ENCODE measurements around the gene ATP2A1. TPM values are rescaled to one million over a fixed set of nuclear protein-coding genes. Genes with fewer than 3 reads are reported as not detected.

The ATP2A1 gene
- total RNA-seq, 1 experiment from 2014 or later, result 10.7 TPM

- no peak overlapping the region for H3K27ac ChIP-seq
- H3K4me2 ChIP-seq, result no peak overlapping the region
- peaks cover 68% of the 10 kb centered on the region for H3K36me3 ChIP-seq (ENCODE audit: low read depth)
- intact Hi-C loops (cut with micrococcal nuclease; ENCODE audit: unreplicated experiment), result no loop called here
- no peaks in the 10 kb centered on the region for H3K9me2 ChIP-seq (ENCODE audit: insufficient read depth)
- no peaks in the 10 kb centered on the region for H3K9me3 ChIP-seq (ENCODE audit: insufficient read depth, low read depth)
- peaks cover 95% of the 10 kb centered on the region for H3F3A ChIP-seq (ENCODE audit: insufficient read depth, low read depth)
- BruUV-seq (replicated peaks), result no TSS peak
- H4K20me1 ChIP-seq (ENCODE audit: insufficient read depth), result peaks cover 79% of the 10 kb centered on the region
- peak in 1 of 2 experiments; percentile 31 for DNase-seq
- no peaks in the 10 kb centered on the region for H3K27me3 ChIP-seq (ENCODE audit: insufficient read depth, low read depth)
- TF ChIP-seq EZH2 (IDR thresholded peaks at IDR 0.05; ENCODE audit: low read depth), result no peak
- TF ChIP-seq, protein P1, sequence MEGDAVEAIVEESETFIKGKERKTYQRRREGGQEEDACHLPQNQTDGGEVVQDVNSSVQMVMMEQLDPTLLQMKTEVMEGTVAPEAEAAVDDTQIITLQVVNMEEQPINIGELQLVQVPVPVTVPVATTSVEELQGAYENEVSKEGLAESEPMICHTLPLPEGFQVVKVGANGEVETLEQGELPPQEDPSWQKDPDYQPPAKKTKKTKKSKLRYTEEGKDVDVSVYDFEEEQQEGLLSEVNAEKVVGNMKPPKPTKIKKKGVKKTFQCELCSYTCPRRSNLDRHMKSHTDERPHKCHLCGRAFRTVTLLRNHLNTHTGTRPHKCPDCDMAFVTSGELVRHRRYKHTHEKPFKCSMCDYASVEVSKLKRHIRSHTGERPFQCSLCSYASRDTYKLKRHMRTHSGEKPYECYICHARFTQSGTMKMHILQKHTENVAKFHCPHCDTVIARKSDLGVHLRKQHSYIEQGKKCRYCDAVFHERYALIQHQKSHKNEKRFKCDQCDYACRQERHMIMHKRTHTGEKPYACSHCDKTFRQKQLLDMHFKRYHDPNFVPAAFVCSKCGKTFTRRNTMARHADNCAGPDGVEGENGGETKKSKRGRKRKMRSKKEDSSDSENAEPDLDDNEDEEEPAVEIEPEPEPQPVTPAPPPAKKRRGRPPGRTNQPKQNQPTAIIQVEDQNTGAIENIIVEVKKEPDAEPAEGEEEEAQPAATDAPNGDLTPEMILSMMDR (conservative IDR thresholded peaks at IDR 0.05), result no peak
- ChIA-PET POLR2A (ENCODE audit: unreplicated experiment) (no interaction called here), CTCF (no interaction called here)
- H3K4me3 ChIP-seq, result no peak overlapping the region
- H2AFZ ChIP-seq, result no peak overlapping the region
- peaks cover 19% of the 10 kb centered on the region for H3K79me2 ChIP-seq (ENCODE audit: low read depth)
- no peaks in the 10 kb centered on the region for H3K4me1 ChIP-seq (replicated peaks; ENCODE audit: insufficient read depth)
These were observed 43.9 kb upstream of the ATP2A1 start for GRCh38 chr16:28834349-28834748.

DNA sequence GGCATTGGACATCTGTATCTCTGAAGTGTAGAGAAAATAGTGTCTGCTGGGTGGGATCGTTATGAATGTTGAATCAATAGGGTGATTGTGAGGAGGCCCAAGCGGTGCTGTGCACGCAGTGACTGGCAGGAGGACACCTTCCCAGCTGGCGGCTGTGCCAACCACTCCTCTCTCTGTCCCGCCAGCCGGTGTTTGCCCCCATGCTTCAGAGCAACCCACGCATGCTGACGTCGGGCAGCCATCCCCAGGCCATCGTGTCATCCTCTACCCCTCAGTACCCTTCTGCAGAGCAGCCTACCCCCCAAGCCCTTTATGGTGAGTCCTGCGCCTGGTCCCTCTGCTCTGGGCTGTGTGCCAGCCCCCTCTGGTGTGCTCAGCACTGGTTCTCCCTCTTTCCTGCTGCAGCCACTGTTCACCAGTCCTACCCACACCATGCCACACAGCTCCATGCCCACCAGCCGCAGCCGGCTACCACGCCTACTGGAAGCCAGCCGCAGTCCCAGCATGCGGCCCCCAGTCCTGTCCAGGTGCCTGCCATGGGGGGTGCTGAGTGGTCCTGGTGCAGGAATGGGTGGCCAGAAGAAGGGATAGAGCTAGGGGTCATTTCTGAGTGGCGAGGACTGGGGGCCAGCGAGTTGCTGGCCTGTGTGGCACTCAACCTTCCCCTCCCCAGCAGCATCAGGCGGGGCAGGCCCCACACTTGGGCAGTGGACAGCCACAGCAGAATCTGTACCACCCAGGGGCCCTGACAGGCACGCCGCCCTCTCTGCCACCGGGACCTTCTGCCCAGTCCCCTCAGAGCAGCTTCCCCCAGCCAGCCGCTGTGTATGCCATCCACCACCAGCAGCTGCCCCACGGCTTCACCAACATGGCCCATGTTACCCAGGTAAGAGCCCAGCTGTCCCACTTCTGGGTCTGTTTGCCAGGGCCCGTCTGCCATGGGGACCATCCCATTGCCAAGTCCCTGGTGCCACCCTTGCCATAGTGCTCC is 43.1 kb upstream of the ATP2A1 start:
- no peak overlapping the region for H3K4me2 ChIP-seq
- peaks cover 60% of the 10 kb centered on the region for H3K36me3 ChIP-seq (ENCODE audit: low read depth)
- intact Hi-C loops (cut with micrococcal nuclease; ENCODE audit: unreplicated experiment), result no loop called here
- peaks cover 95% of the 10 kb centered on the region for H3F3A ChIP-seq (ENCODE audit: insufficient read depth, low read depth)
- peak in 1 of 2 experiments; percentile 20 for DNase-seq
- H2AFZ ChIP-seq, result no peak overlapping the region
- TSS peak; percentile 1 for BruUV-seq (replicated peaks)
- CTCF ChIA-PET, result interaction anchor here (1.1 kb wide), 1 partner anchor 144 kb away, joined by 4 read pairs; no protein-coding TSS in a partner anchor
- peaks cover 72% of the 10 kb centered on the region for H4K20me1 ChIP-seq (ENCODE audit: insufficient read depth)
- no peaks in the 10 kb centered on the region for H3K9me2 ChIP-seq (ENCODE audit: insufficient read depth)
- no peaks in the 10 kb centered on the region for H3K9me3 ChIP-seq (ENCODE audit: insufficient read depth, low read depth)
- H3K27me3 ChIP-seq (ENCODE audit: insufficient read depth, low read depth), result no peaks in the 10 kb centered on the region
- H3K79me2 ChIP-seq (ENCODE audit: low read depth), result peaks cover 11% of the 10 kb centered on the region
- no peak overlapping the region for H3K27ac ChIP-seq
- H3K4me3 ChIP-seq, result no peak overlapping the region
- POLR2A ChIA-PET (ENCODE audit: unreplicated experiment), result no interaction called here
- TF ChIP-seq, protein P1 (conservative IDR thresholded peaks at IDR 0.05), result no peak
- no peak for TF ChIP-seq EZH2 (IDR thresholded peaks at IDR 0.05; ENCODE audit: low read depth)
- H3K4me1 ChIP-seq (replicated peaks; ENCODE audit: insufficient read depth), result no peaks in the 10 kb centered on the region

DNA sequence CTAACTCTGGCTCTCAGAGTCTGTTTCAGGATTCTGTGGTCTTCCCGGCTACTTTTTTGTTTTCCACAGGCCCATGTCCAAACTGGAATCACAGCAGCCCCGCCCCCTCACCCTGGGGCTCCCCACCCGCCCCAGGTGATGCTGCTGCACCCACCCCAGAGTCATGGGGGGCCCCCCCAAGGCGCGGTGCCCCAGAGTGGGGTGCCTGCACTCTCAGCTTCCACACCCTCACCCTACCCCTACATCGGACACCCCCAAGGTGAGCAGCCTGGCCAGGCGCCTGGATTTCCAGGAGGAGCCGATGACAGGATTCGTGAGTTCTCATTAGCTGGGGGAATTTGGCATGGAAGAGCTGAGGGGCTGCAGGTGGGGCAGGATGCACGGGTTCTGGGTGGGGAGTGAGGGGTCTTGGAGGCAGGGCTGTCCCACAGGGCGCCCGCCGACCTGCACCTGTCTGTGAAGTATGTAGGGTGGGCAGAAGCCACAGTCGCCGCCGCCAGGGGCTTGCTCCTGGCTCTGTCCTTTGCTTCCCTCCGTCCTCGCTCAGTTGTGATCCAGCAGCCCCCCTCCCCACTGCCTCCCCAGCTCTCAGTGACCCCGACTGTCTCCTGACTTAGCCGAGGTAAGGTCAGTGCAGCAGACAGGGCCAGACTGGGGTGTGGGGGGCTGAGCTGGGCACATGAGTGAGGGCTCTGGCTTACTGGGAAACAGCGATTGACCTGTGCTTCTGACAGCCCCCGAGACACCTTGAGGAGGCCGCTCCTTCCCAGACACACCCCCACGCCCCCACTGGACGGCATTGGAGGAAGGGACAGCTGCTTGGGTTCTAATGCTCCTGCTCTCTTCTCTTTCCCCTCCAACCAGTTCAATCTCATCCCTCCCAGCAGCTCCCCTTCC is 42.2 kb upstream of the ATP2A1 start:
- ChIA-PET CTCF (interaction anchor here (1.1 kb wide), 1 partner anchor 143 kb away, joined by 4 read pairs; no protein-coding TSS in a partner anchor), POLR2A (ENCODE audit: unreplicated experiment) (no interaction called here)
- Histone ChIP-seq H3F3A (ENCODE audit: insufficient read depth, low read depth) (peaks cover 93% of the 10 kb centered on the region), H3K4me1 (replicated peaks; ENCODE audit: insufficient read depth) (no peaks in the 10 kb centered on the region), H3K9me3 (ENCODE audit: insufficient read depth, low read depth) (no peaks in the 10 kb centered on the region), H3K27me3 (ENCODE audit: insufficient read depth, low read depth) (no peaks in the 10 kb centered on the region), H2AFZ (no peak overlapping the region), H3K4me3 (no peak overlapping the region), H3K9me2 (ENCODE audit: insufficient read depth) (no peaks in the 10 kb centered on the region), H3K27ac (no peak overlapping the region), H3K36me3 (ENCODE audit: low read depth) (peaks cover 52% of the 10 kb centered on the region), H4K20me1 (ENCODE audit: insufficient read depth) (peaks cover 63% of the 10 kb centered on the region), H3K79me2 (ENCODE audit: low read depth) (0 out of 2 replicates have a peak, but pooled peaks cover 1% of the 10 kb centered on the region), H3K4me2 (no peak overlapping the region)
- no peak for DNase-seq
- BruUV-seq (replicated peaks), result no TSS peak
- TF ChIP-seq EZH2 (IDR thresholded peaks at IDR 0.05; ENCODE audit: low read depth), result no peak
- TF ChIP-seq, protein P1 (conservative IDR thresholded peaks at IDR 0.05), result no peak
- intact Hi-C loops (cut with micrococcal nuclease; ENCODE audit: unreplicated experiment), result no loop called here
